ENCODE results near the gene IQSEC3.
"Not testable (repeated sequence)": the region's sequence is repeated elsewhere in the genome, so short reads cannot be mapped to it uniquely, and the experiment has no call there.

Gene IQSEC3

DNA sequence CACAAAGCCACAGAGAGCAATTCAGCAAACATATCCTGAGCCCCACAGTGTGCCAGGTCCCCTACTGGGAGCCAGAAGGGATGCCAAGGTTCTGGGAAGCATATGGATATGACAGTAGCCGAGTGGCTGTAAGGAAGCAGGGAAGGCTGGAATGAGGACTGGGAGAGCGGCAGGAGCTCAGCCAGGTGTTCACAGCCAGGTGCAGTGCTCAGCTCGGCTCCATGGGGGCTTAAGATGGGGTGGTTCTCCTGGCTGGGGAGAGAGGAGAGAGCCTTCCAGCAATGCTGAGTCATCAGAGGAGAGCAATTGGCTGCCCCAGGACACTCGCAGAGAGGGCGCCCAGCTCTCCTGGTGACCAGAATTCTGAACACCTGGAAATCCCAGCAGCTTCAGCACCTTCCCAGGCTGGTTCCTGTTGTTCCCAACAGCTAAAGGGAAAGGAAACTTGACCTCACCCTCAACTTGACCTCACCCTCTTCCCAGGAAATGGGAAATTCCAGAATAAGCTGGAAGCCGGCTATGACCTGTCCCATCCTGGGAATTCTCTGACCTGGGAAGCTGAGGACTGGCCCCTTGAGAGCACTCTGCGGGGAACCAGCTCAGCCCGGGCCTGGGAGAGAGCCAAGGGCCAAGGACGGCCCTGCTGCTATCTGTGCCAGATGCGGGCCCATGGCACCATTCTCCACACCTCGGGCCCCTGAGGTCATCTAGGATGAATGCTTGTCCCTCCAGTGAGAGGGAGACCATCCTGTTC, 112.7 kb downstream of the IQSEC3 start:
- no peaks in the 10 kb centered on the region for H3K36me3 ChIP-seq (ENCODE audit: insufficient read depth, low read length)

GRCh38 chr12:179885-180284, 113.3 kb downstream of the IQSEC3 start:
- Histone ChIP-seq H3K9ac (ENCODE audit: low read depth, low read length) (no peak overlapping the region), H3K36me3 (ENCODE audit: insufficient read depth, low read length) (no peaks in the 10 kb centered on the region), H3K27me3 (ENCODE audit: control insufficient read depth, insufficient read depth, low read length) (peaks cover 33% of the 10 kb centered on the region), H3K9me3 (replicated peaks; ENCODE audit: low read length) (no peaks in the 10 kb centered on the region), H3K4me2 (ENCODE audit: low read length) (no peak overlapping the region), H3K4me3 (ENCODE audit: low read length) (no peak overlapping the region), H3K4me1 (ENCODE audit: control insufficient read depth, insufficient read depth, low read length) (peaks cover 18% of the 10 kb centered on the region)

More for the DNA sequence above, 112.7 kb downstream of the IQSEC3 start:
- Histone ChIP-seq H3K9me3 (replicated peaks; ENCODE audit: low read length) (no peaks in the 10 kb centered on the region), H3K27me3 (ENCODE audit: control insufficient read depth, insufficient read depth, low read length) (peaks cover 36% of the 10 kb centered on the region), H3K9ac (ENCODE audit: low read depth, low read length) (no peak overlapping the region), H3K4me3 (ENCODE audit: low read length) (no peak overlapping the region), H3K4me2 (ENCODE audit: low read length) (no peak overlapping the region), H3K4me1 (ENCODE audit: control insufficient read depth, insufficient read depth, low read length) (peaks cover 18% of the 10 kb centered on the region)

GRCh38 chr12:180445-180844, 113.9 kb downstream of the IQSEC3 start:
- Histone ChIP-seq H3K4me3 (ENCODE audit: low read length) (no peak overlapping the region), H3K4me2 (ENCODE audit: low read length) (no peak overlapping the region), H3K27me3 (ENCODE audit: control insufficient read depth, insufficient read depth, low read length) (peaks cover 32% of the 10 kb centered on the region), H3K4me1 (ENCODE audit: control insufficient read depth, insufficient read depth, low read length) (peaks cover 18% of the 10 kb centered on the region), H3K9me3 (replicated peaks; ENCODE audit: low read length) (no peaks in the 10 kb centered on the region), H3K36me3 (ENCODE audit: insufficient read depth, low read length) (no peaks in the 10 kb centered on the region), H3K9ac (ENCODE audit: low read depth, low read length) (no peak overlapping the region)

GRCh38 chr12:181921-182320, 115.4 kb downstream of the IQSEC3 start:
- H3K4me1 ChIP-seq (ENCODE audit: control insufficient read depth, insufficient read depth, low read length), result peaks cover 13% of the 10 kb centered on the region
- H3K4me3 ChIP-seq (ENCODE audit: low read length), result no peak overlapping the region
- H3K9ac ChIP-seq (ENCODE audit: low read depth, low read length), result no peak overlapping the region

GRCh38 chr12:182381-182892, 115.9 kb downstream of the IQSEC3 start:
- Histone ChIP-seq H3K4me2 (ENCODE audit: low read length) (peak overlapping the region; percentile 42), H3K9me3 (replicated peaks; ENCODE audit: low read length) (no peaks in the 10 kb centered on the region), H3K9ac (ENCODE audit: low read depth, low read length) (no peak overlapping the region), H3K4me1 (ENCODE audit: control insufficient read depth, insufficient read depth, low read length) (peaks cover 8% of the 10 kb centered on the region), H3K4me3 (ENCODE audit: low read length) (no peak overlapping the region), H3K36me3 (ENCODE audit: insufficient read depth, low read length) (no peaks in the 10 kb centered on the region), H3K27me3 (ENCODE audit: control insufficient read depth, insufficient read depth, low read length) (peaks cover 45% of the 10 kb centered on the region)

More at GRCh38 chr12:181921-182320, 115.4 kb downstream of the IQSEC3 start:
- Histone ChIP-seq H3K9me3 (replicated peaks; ENCODE audit: low read length) (no peaks in the 10 kb centered on the region), H3K4me2 (ENCODE audit: low read length) (no peak overlapping the region), H3K27me3 (ENCODE audit: control insufficient read depth, insufficient read depth, low read length) (peaks cover 39% of the 10 kb centered on the region), H3K36me3 (ENCODE audit: insufficient read depth, low read length) (no peaks in the 10 kb centered on the region)

GRCh38 chr12:184811-185575, 118.4 kb downstream of the IQSEC3 start:
- H3K9me3 ChIP-seq (replicated peaks; ENCODE audit: low read length), result no peaks in the 10 kb centered on the region

GRCh38 chr12:185576-185955, 119.0 kb downstream of the IQSEC3 start:
- Histone ChIP-seq H3K4me1 (ENCODE audit: control insufficient read depth, insufficient read depth, low read length) (peaks cover 11% of the 10 kb centered on the region), H3K4me3 (ENCODE audit: low read length) (no peak overlapping the region), H3K9me3 (replicated peaks; ENCODE audit: low read length) (no peaks in the 10 kb centered on the region), H3K4me2 (ENCODE audit: low read length) (no peak overlapping the region), H3K9ac (ENCODE audit: low read depth, low read length) (no peak overlapping the region), H3K36me3 (ENCODE audit: insufficient read depth, low read length) (no peaks in the 10 kb centered on the region), H3K27me3 (ENCODE audit: control insufficient read depth, insufficient read depth, low read length) (peaks cover 38% of the 10 kb centered on the region)

More at GRCh38 chr12:184811-185575, 118.4 kb downstream of the IQSEC3 start:
- Histone ChIP-seq H3K27me3 (ENCODE audit: control insufficient read depth, insufficient read depth, low read length) (peaks cover 37% of the 10 kb centered on the region), H3K4me1 (ENCODE audit: control insufficient read depth, insufficient read depth, low read length) (peaks cover 11% of the 10 kb centered on the region), H3K4me3 (ENCODE audit: low read length) (no peak overlapping the region), H3K4me2 (ENCODE audit: low read length) (no peak overlapping the region), H3K36me3 (ENCODE audit: insufficient read depth, low read length) (no peaks in the 10 kb centered on the region), H3K9ac (ENCODE audit: low read depth, low read length) (no peak overlapping the region)

DNA sequence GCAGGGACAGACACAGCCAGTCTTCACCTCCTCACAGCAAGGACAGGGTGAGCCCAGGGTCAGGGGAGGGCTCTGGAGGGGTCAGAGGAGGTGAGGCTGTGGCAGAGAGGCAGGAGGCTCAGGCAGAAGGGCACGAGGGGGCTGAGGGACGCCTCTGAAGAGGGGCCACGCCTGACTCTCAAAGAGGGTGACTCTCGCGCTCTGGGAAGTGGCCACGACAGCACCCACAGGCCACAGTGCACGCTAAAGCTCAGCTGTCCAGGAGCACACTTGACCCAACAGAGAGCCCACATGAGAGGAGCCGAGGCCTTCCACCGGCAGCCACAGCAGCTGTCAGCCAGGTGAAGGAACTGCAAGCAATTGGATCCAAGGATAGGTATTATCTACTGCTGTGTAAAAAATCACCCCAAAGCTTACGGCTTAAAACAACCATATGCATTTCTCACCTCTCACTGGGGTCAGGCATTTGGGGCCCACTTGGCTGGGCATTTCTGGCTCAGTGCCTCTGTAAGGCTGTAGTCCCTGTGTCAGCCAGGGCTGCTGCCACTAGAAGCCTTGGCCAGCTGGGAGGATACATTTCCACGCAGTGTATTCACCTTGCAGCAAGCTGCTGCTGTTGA, 119.5 kb downstream of the IQSEC3 start:
- no peaks in the 10 kb centered on the region for H3K9me3 ChIP-seq (replicated peaks; ENCODE audit: low read length)
- H3K36me3 ChIP-seq (ENCODE audit: insufficient read depth, low read length), result no peaks in the 10 kb centered on the region
- H3K4me3 ChIP-seq (ENCODE audit: low read length), result no peak overlapping the region
- H3K27me3 ChIP-seq (ENCODE audit: control insufficient read depth, insufficient read depth, low read length), result peaks cover 43% of the 10 kb centered on the region
- H3K9ac ChIP-seq (ENCODE audit: low read depth, low read length), result no peak overlapping the region
- no peak overlapping the region for H3K4me2 ChIP-seq (ENCODE audit: low read length)
- peaks cover 11% of the 10 kb centered on the region for H3K4me1 ChIP-seq (ENCODE audit: control insufficient read depth, insufficient read depth, low read length)

DNA sequence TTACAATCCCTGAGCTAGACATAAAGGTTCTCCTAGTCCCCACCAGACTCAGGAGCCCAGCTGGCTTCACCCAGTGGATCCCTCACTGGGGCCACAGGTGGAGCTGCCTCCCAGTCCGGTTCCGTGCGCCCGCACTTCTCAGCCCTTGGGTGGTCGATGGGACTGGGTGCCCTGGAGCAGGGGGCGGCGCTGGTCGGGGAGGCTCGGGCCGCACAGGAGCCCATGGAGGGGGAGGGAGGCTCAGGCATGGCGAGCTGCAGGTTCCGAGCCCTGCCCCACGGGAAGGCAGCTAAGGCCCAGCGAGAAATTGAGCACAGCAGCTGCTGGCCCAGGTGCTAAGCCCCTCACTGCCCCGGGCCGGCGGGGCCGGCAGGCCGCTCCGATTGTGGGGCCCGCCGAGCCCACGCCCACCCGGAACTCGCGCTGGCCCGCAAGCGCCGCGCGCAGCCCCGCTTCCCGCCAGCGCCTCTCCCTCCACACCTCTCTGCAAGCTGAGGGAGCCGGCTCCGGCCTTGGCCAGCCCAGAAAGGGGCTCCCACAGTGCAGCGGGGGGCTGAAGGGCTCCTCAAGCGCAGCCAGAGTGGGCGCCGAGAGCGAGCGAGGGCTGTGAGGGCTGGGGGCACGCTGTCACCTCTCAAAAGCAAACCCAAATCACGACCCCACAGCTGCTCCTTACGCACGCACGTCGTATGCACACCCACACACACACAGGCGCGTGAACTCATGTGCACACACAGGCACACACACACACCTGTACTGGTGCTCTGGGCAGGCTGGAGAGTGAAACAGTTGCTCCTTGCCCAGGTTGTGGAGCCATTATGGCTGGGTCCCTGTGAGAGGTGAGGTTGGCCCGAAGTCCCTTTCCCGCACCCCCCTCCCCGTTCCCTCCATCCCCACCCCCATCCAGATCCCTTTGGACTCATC, 121.7 kb downstream of the IQSEC3 start:
- H3K36me3 ChIP-seq (ENCODE audit: insufficient read depth, low read length); H3K4me1 ChIP-seq (ENCODE audit: control insufficient read depth, insufficient read depth, low read length); H3K9me3 ChIP-seq (replicated peaks; ENCODE audit: low read length); H3K9ac ChIP-seq (ENCODE audit: low read depth, low read length): not testable (repeated sequence)
- peaks cover 61% of the 10 kb centered on the region for H3K27me3 ChIP-seq (ENCODE audit: control insufficient read depth, insufficient read depth, low read length)
- peak overlapping the region; percentile 72 for H3K4me2 ChIP-seq (ENCODE audit: low read length)
- peak overlapping the region; percentile 45 for H3K4me3 ChIP-seq (ENCODE audit: low read length)

DNA sequence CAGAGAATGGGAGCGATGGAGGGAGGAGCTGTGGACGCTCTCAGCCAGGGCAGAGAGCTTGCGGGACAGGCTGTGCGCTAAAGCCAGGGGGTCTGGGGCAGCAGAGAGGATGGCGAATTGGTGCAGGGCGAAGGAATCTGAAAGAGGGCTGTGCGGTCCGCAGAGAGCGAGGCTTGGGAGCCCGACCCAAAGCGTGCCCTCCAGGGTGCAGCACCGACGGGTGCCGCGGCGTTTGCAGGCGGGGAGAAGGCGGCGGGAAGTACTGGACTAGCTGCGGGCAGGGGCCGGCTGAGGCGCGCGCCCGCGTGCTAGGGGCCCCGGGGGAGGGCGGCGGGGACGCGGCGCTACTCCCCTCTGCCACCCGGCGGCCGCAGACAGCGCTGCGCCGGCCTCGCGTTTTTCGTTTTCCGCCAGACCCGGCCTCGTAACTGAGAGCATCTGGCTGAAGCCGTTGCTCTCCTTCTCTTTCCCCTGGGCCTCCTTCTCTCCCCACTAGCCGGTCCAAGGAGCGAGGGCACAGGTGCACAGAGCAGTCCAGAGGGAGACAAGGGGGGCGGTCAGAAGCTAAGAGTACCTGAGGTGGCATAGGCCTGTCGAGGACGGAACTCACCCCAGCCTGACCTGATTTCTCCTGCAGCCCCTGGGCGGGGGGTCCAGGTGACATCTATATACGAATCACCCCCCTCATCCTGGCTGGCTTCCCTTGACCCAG, 122.5 kb downstream of the IQSEC3 start:
- H3K27me3 ChIP-seq (ENCODE audit: control insufficient read depth, insufficient read depth, low read length), result peaks cover 70% of the 10 kb centered on the region
- H3K4me2 ChIP-seq (ENCODE audit: low read length), result peak overlapping the region; percentile 72
- no peaks in the 10 kb centered on the region for H3K9me3 ChIP-seq (replicated peaks; ENCODE audit: low read length)
- peaks cover 3% of the 10 kb centered on the region for H3K4me1 ChIP-seq (ENCODE audit: control insufficient read depth, insufficient read depth, low read length)
- no peaks in the 10 kb centered on the region for H3K36me3 ChIP-seq (ENCODE audit: insufficient read depth, low read length)
- H3K4me3 ChIP-seq (ENCODE audit: low read length), result peak overlapping the region; percentile 45
- H3K9ac ChIP-seq (ENCODE audit: low read depth, low read length), result no peak overlapping the region
